Fibroblast of villous mesenchyme (primary cell): ENCODE results near the gene FGF5. TPM values are rescaled to one million over a fixed set of nuclear protein-coding genes. Genes with fewer than 3 reads are reported as not detected.

Source experiments
- DNase-seq: peaks from one replicate; pipeline ENCODE4 v3.0.0-alpha.2; 2010; ENCODE audit warnings: low read depth
- H3K4me3 ChIP-seq: 2 replicates; pipeline ENCODE4 v1.5.1; 2011; ENCODE audit warnings: low read depth, mild to moderate bottlenecking, low read length
- total RNA-seq: library from RNA; depleted of rRNA; stranded (reverse); fragments of >200 nt; gene quantifications from 2 replicates; pipeline ENCODE4 v1.2.3, GENCODE V29; 2012
- TF ChIP-seq, protein P1 (sequence below): IDR thresholded peaks from 2 replicates; pipeline ENCODE4 v1.5.1; 2012; ENCODE audit warnings: low read depth, mild to moderate bottlenecking, low read length; ENCODE audit not compliant: insufficient read depth

Gene FGF5
- total RNA-seq, 1 donor: 5.2 TPM

DNA sequence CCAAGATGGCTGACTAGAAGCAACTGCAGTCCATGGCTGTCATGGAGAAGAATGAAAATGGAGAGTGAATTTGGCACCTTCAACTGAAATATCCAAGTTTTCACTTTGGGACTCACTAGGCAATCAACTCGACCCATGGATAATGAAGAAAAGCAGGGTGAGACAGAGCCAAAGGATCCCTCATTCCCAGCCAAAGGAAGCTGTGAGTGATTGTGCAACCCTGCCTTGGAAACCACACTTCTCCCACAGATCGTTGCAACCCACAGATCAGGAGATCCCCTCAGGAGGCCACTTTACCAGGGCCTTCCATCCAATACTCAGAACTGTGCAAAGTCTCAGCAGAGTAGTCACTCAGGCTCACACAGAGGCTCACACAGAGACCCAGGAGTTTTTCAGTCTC, 73.6 kb downstream of the FGF5 start:
- TF ChIP-seq, protein P1, sequence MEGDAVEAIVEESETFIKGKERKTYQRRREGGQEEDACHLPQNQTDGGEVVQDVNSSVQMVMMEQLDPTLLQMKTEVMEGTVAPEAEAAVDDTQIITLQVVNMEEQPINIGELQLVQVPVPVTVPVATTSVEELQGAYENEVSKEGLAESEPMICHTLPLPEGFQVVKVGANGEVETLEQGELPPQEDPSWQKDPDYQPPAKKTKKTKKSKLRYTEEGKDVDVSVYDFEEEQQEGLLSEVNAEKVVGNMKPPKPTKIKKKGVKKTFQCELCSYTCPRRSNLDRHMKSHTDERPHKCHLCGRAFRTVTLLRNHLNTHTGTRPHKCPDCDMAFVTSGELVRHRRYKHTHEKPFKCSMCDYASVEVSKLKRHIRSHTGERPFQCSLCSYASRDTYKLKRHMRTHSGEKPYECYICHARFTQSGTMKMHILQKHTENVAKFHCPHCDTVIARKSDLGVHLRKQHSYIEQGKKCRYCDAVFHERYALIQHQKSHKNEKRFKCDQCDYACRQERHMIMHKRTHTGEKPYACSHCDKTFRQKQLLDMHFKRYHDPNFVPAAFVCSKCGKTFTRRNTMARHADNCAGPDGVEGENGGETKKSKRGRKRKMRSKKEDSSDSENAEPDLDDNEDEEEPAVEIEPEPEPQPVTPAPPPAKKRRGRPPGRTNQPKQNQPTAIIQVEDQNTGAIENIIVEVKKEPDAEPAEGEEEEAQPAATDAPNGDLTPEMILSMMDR: no peak
- no peak for DNase-seq
- no peak overlapping the region for H3K4me3 ChIP-seq

Other genes starting within 250 kb of the FGF5 start
- 105 and 107 TPM in 2 replicates for gene ANTXR2, start 193.4 kb upstream of the FGF5 start, total RNA-seq
- gene PRDM8, start 69.2 kb upstream of the FGF5 start, total RNA-seq: 7.3 and 7.7 TPM in 2 replicates
- 2.6 and 3.9 TPM in 2 replicates for gene CFAP299, start 69.1 kb downstream of the FGF5 start, total RNA-seq